Large intestine (tissue), 3 donors: Measurements from ENCODE around the gene KLF7. TPM values are rescaled to one million over a fixed set of nuclear protein-coding genes. Genes with fewer than 3 reads are reported as not detected.
A peak's percentile ranks its signal among the peaks of the same experiment; 100 is the strongest.

Experiments used
- DNase-seq, 2 donors: peaks; one replicate each; pipeline versions ENCODE4 v3.0.0 to v3.0.0-alpha.2; 2013
- H3K27ac ChIP-seq: one replicate; pipeline ENCODE4 v1.5.1; 2013; ENCODE audit warnings: low read length
- H3K27me3 ChIP-seq: 2 replicates; pipeline ENCODE4 v1.6.1; 2013; ENCODE audit warnings: low read length; ENCODE audit not compliant: control insufficient read depth, insufficient read depth
- H3K36me3 ChIP-seq: 2 replicates; pipeline ENCODE4 v1.6.1; 2013; ENCODE audit warnings: low read length; ENCODE audit not compliant: control insufficient read depth, insufficient read depth
- H3K4me1 ChIP-seq: one replicate; pipeline ENCODE4 v1.6.1; 2013; ENCODE audit warnings: low read length; ENCODE audit not compliant: control insufficient read depth, insufficient read depth
- H3K4me3 ChIP-seq: one replicate; pipeline ENCODE4 v1.5.1; 2013; ENCODE audit warnings: low read length
- H3K9me3 ChIP-seq: one replicate; pipeline ENCODE4 v1.6.1; 2013; ENCODE audit warnings: mild to moderate bottlenecking, low read depth, low read length, moderate library complexity; ENCODE audit not compliant: control insufficient read depth
- WGBS: methylation state at CpG from one replicate; pipeline ENCODE4 v1.1.5; 2013; ENCODE audit warnings: low lambda C conversion rate; ENCODE audit not compliant: insufficient coverage; 5-methylcytosine and 5-hydroxymethylcytosine counted together
- polyA plus RNA-seq: library from polyadenylated mRNA; unstranded; fragments of 120-200 nt; gene quantifications from one replicate; pipeline ENCODE4 v1.2.1, GENCODE V29; 2013

The KLF7 gene
- polyA plus RNA-seq, 1 donor = 11.4 TPM

DNA sequence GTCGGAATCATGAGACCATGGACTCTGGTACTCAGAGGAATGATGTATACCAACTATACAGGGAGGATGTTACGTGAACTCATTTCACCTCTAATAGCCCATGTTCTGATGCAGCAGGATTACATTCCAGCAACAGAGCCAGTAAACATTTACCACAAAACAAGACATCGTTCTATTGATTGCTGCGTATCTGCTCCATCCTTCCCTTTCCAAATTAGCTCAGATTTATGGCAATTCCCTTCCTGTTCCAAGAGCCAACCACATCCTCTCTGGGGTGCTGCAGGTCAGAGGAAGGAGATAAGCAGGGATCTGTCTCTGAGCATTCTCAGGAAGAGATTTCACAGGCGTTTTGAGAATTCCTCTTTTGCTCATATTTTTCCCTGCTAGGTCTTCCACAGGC lies 98.3 kb downstream of the KLF7 start:
- peak overlapping the region; percentile 27 for H3K27ac ChIP-seq
- H3K36me3 ChIP-seq = no peaks in the 10 kb centered on the region
- peaks cover 2% of the 10 kb centered on the region for H3K9me3 ChIP-seq
- H3K27me3 ChIP-seq = no peaks in the 10 kb centered on the region
- DNase-seq = peak in 1 of 2 donors; percentile 26
- 70% methylated on average over 2 of the region's 5 CpGs for WGBS
- no peaks in the 10 kb centered on the region for H3K4me1 ChIP-seq
- H3K4me3 ChIP-seq = no peak overlapping the region

DNA sequence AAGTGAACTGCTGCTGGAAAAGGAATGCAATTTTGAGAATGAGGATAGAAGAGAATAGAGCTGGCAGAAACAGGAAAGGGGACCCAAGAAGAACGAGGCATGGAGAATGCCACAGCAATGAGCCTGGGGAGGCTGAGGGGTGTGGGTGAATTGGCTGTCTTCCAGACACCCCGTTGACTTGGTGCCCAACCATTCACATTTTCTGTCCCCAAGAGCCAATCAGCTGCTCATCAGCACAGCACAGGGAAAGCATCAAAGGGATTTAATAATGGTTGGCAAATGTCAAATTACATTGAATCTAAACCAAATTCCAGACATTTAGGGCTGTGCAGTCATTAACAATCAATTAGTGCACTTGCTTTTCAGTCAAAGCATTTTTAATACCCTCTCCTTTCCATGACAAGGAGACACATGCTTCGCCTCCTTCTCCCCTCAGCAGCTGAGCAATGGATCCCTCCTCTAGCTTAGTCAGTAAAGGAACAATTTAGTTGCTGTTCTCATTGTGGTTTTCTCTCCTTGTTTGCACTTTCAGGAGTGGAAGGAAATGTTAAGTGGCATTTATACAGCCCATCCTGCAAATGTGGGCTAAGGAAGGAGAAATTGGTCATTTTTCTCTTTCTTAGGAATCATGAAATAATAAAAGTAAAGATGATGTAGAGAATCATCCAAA lies 98.8 kb downstream of the KLF7 start:
- no peak overlapping the region for H3K4me3 ChIP-seq
- peak overlapping the region; percentile 8 for H3K27ac ChIP-seq
- H3K36me3 ChIP-seq = no peaks in the 10 kb centered on the region
- no peaks in the 10 kb centered on the region for H3K27me3 ChIP-seq
- peaks cover 2% of the 10 kb centered on the region for H3K9me3 ChIP-seq
- no peaks in the 10 kb centered on the region for H3K4me1 ChIP-seq
- 57% methylated on average over 1 of the region's 3 CpGs for WGBS
- DNase-seq = no peak

DNA sequence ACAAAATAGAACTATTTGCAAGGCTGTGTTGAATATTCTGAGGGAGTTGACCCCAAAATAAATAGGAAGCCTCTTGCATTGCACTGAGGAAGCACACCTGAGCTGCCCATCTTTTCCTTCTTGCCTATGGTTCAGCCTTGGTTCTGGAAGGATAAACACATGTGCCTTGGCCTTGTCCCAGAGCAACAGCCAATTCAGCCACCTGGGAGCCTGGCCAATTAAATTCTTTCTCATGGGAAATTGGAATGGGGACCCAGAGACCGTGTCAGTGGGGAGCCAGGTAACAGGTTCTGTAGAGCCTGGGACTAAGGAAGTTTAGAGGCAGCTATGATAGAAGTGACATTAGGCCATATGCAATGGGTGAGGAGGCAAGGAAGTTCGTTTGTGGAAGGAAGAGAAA lies 99.6 kb downstream of the KLF7 start:
- no peaks in the 10 kb centered on the region for H3K4me1 ChIP-seq
- 71% methylated on average over 1 of the region's 2 CpGs for WGBS
- H3K9me3 ChIP-seq = peaks cover 2% of the 10 kb centered on the region
- no peak overlapping the region for H3K27ac ChIP-seq
- no peak overlapping the region for H3K4me3 ChIP-seq
- H3K27me3 ChIP-seq = no peaks in the 10 kb centered on the region
- no peaks in the 10 kb centered on the region for H3K36me3 ChIP-seq
- no peak for DNase-seq

DNA sequence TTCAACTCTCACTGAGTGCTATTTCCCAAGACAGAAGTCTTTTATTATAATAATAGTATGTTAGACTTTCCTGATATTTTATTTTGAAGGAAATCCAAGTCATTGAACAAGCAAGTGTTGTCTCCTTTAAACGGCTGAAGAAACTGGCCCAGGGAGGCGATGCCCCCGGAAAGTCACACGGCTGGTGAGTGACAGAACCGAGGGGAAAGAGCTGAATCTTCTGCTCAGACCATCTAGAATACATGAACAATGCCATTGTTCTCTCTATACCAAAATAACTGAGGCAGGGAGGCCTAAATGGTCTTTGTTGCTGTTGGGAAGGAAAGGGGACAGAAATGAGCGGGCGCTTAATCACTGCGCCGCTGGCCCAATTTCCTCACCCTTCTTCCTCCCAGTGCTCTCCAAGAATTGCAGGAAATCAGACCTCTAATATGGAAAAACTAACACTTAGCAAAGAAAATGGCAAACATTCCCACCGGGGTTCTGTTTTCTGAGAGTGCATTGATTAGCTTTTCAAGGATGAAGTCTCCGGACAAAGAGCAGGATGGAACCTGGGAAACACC lies 101.5 kb downstream of the KLF7 start:
- no peak for DNase-seq
- Histone ChIP-seq H3K4me3 (no peak overlapping the region), H3K9me3 (peaks cover 2% of the 10 kb centered on the region), H3K27ac (no peak overlapping the region), H3K4me1 (no peaks in the 10 kb centered on the region), H3K27me3 (no peaks in the 10 kb centered on the region), H3K36me3 (no peaks in the 10 kb centered on the region)
- no CpG with 5 or more reads among the region's 11 CpGs for WGBS

DNA sequence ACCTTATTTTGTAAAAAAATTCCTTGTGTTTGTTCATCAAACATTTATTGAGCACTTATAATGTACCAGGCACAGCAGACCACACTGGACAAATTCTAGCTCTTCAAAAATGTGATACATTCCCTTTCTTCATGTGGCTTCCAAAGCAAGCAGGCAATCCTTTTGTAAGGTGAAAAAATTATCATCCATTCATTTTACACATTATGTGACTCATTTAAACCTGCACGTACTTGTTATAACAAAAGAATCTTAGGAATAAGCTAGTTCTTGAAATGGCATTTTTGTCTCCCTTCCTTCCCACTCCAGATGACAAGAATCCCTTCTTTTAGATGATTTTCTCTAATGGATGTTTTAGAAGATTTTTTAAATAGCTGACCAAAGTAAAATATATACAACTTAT lies 104.6 kb downstream of the KLF7 start:
- H3K4me1 ChIP-seq = no peaks in the 10 kb centered on the region
- 100% methylated on average over 1 of the region's 1 CpG for WGBS
- H3K27ac ChIP-seq = no peak overlapping the region
- H3K27me3 ChIP-seq = peaks cover 3% of the 10 kb centered on the region
- DNase-seq = no peak
- no peak overlapping the region for H3K4me3 ChIP-seq
- no peaks in the 10 kb centered on the region for H3K36me3 ChIP-seq
- no peaks in the 10 kb centered on the region for H3K9me3 ChIP-seq

DNA sequence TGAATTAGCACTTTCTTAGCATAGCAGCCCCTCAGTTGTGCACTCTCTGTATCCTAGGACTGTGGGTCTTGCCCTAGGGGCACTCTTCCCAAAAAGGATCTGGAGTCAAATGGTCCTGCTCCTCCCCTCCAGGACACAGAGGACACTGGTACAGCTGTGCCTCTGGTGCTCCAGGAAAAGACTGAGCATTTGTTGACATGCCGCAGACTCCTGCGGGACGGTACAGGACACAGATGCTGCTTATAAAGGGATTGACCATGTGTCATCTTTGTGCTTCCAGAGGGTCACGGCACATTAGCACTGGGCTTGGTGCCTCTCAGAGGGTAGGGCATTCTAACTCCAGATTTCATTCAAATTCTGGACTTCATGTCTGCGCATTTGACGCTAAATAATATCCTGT lies 110.5 kb downstream of the KLF7 start:
- WGBS = no CpG with 5 or more reads among the region's 6 CpGs
- Histone ChIP-seq H3K27ac (no peak overlapping the region), H3K4me1 (no peaks in the 10 kb centered on the region), H3K4me3 (no peak overlapping the region), H3K36me3 (no peaks in the 10 kb centered on the region), H3K27me3 (peaks cover 3% of the 10 kb centered on the region), H3K9me3 (no peaks in the 10 kb centered on the region)
- DNase-seq = no peak

DNA sequence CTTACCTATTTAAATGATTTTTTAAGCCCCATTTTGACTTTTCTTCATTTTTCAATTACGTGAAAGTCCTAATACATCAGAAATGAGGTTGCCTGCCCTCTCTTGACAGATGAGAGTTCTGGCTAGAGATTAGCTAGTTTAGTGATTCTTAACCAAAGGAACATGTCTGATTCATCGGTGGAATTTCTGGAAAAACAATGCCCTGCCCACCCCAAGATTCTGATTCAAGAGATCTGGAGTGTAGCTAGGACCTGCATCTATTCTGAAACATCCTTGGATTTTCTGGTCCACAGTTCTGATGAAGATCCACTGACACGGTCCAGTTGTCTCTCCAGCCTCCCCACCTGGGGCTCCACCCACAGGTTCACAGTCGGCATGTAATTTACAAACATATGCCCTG lies 111.2 kb downstream of the KLF7 start:
- no peaks in the 10 kb centered on the region for H3K36me3 ChIP-seq
- H3K4me1 ChIP-seq = no peaks in the 10 kb centered on the region
- H3K4me3 ChIP-seq = no peak overlapping the region
- H3K27me3 ChIP-seq = peaks cover 3% of the 10 kb centered on the region
- DNase-seq = no peak
- H3K9me3 ChIP-seq = no peaks in the 10 kb centered on the region
- 100% methylated on average over 1 of the region's 4 CpGs for WGBS
- no peak overlapping the region for H3K27ac ChIP-seq

DNA sequence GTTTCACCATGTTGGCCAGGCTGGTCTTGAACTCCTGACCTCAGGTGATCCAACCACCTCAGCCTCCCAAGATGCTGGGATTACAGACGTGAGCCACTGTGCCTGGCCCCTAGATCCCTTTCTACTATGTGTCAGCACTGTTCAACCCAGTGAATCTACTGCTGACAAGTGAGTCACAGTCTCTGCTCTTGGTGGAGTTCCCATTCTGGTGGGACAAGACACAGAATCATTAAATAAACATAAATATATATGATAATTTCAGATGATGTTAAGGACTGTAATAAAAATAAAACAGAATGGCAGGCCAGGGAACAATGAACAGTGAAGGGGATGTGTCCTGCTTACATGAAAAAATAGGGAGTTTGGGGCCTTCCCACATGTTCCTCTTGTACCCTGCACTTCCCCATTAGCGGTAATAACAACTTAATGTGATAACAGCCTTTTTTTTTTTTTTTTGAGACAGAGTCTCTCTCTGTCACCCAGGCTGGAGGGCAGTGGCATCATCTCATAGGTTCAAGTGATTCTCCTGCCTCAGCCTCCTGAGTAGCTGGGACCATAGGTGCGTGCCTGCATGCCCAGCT lies 114.3 kb downstream of the KLF7 start:
- no peaks in the 10 kb centered on the region for H3K4me1 ChIP-seq
- H3K27ac ChIP-seq = no peak overlapping the region
- no peaks in the 10 kb centered on the region for H3K36me3 ChIP-seq
- no peak overlapping the region for H3K4me3 ChIP-seq
- no peaks in the 10 kb centered on the region for H3K9me3 ChIP-seq
- no CpG with 5 or more reads among the region's 3 CpGs for WGBS
- DNase-seq = no peak
- H3K27me3 ChIP-seq = no peaks in the 10 kb centered on the region

DNA sequence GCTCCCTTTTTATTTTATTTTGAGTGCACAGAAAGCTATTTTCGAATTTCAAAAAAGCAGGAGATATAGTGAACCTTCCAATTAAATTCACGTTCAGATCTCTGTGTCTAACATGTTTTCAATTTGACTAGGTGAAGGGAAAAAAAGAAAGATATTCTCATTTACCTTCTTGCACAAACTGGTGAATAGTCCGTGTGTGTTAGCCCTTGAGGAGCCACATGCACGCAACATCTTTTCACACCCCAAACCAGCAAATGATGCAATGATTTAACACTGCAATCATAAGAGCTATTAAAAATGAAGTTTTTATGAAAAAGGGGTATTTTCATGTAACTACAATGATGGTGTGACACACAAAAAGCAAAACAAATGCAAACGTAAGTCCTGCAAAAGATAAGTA lies 116.6 kb downstream of the KLF7 start:
- 75% methylated on average over 4 of the region's 5 CpGs for WGBS
- Histone ChIP-seq H3K36me3 (no peaks in the 10 kb centered on the region), H3K4me3 (no peak overlapping the region), H3K4me1 (no peaks in the 10 kb centered on the region), H3K27ac (no peak overlapping the region), H3K27me3 (no peaks in the 10 kb centered on the region), H3K9me3 (no peaks in the 10 kb centered on the region)
- DNase-seq = no peak

DNA sequence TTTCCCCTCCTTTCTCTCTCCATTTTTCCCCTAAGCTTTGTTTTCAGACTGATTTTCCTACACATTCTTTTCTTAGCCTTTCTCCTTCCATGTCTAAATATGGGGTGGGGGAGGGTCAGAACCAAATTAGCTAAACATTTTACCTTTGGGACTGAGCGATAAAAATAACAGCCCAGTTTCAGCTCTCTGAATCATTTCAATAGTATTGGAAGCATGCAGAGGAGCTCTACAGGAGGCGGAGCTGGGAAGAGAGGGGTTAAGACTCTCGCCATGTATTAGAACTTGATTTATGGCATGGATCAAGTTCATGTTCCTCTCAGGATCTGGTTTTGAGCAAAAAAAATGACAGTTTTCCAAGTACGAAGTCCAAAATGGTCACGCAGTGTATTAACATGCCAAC lies 117.3 kb downstream of the KLF7 start:
- Histone ChIP-seq H3K9me3 (no peaks in the 10 kb centered on the region), H3K27ac (no peak overlapping the region), H3K4me1 (no peaks in the 10 kb centered on the region), H3K27me3 (no peaks in the 10 kb centered on the region), H3K36me3 (no peaks in the 10 kb centered on the region), H3K4me3 (no peak overlapping the region)
- DNase-seq = peak in 1 of 2 donors; percentile 27
- no CpG with 5 or more reads among the region's 5 CpGs for WGBS

DNA sequence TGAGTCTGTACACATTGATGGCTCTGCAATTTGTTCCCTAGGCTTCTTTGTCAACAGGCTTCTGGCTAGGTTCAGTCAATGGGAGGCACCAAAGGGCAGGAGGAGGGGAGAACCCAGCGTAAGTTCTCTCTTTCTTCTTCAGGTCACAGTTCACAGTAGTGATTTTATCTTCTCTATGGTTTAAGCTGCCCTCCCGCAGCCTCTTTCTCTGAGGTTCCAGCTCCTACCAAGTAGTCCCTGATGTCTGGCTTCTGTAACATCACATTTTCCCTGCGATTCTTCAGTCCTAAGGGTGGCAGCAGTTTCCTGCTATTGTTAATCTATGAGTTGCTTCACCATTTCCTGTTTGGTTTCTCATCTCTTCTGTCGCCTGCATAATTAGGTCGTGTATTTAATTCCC lies 119.0 kb downstream of the KLF7 start:
- no peak overlapping the region for H3K4me3 ChIP-seq
- no peak overlapping the region for H3K27ac ChIP-seq
- 56% methylated on average over 2 of the region's 5 CpGs for WGBS
- no peak for DNase-seq
- H3K27me3 ChIP-seq = no peaks in the 10 kb centered on the region
- no peaks in the 10 kb centered on the region for H3K36me3 ChIP-seq
- no peaks in the 10 kb centered on the region for H3K9me3 ChIP-seq
- H3K4me1 ChIP-seq = no peaks in the 10 kb centered on the region
